ENCODE results near the gene E4F1.

Gene E4F1

GRCh38 chr16:2282262-2282661, 58.9 kb downstream of the E4F1 start:
- H3K9me3 ChIP-seq (ENCODE audit: control insufficient read depth, insufficient read depth, low read length), result no peaks in the 10 kb centered on the region
- H3K9me2 ChIP-seq (replicated peaks; ENCODE audit: control insufficient read depth, low read length), result no peaks in the 10 kb centered on the region
- no peaks in the 10 kb centered on the region for H3K4me1 ChIP-seq (ENCODE audit: control insufficient read depth, low read length)
- H3K79me2 ChIP-seq (ENCODE audit: control insufficient read depth, low read length), result no peaks in the 10 kb centered on the region
- H3K27ac ChIP-seq (ENCODE audit: low read depth, low read length), result no peak overlapping the region
- TF ChIP-seq CTCF (IDR thresholded peaks at IDR 0.05; ENCODE audit: low read depth, low read length, poor library complexity, severe bottlenecking) (no peak), EZH2phosphoT487 (IDR thresholded peaks at IDR 0.05; ENCODE audit: borderline replicate concordance, low read length) (no peak)
- H4K20me1 ChIP-seq (ENCODE audit: control insufficient read depth, insufficient read depth, low read depth, low read length), result no peaks in the 10 kb centered on the region
- H3K4me2 ChIP-seq (ENCODE audit: low read length), result no peak overlapping the region
- no peaks in the 10 kb centered on the region for H3K36me3 ChIP-seq (ENCODE audit: control insufficient read depth, low read length)
- H3F3A ChIP-seq (ENCODE audit: control insufficient read depth, insufficient read depth), result no peaks in the 10 kb centered on the region
- peaks cover 3% of the 10 kb centered on the region; the same call in 1 of the 2 replicates for H3K27me3 ChIP-seq (ENCODE audit: control insufficient read depth, low read length)
- H3K4me3 ChIP-seq (ENCODE audit: low read length), result no peak overlapping the region

- H3K4me3 ChIP-seq (ENCODE audit: low read length), result no peak overlapping the region
- no peak overlapping the region for H3K27ac ChIP-seq (ENCODE audit: low read depth, low read length)
- H3K36me3 ChIP-seq (ENCODE audit: control insufficient read depth, low read length), result no peaks in the 10 kb centered on the region
Measured at GRCh38 chr16:2282866-2283555, 59.6 kb downstream of the E4F1 start.

DNA sequence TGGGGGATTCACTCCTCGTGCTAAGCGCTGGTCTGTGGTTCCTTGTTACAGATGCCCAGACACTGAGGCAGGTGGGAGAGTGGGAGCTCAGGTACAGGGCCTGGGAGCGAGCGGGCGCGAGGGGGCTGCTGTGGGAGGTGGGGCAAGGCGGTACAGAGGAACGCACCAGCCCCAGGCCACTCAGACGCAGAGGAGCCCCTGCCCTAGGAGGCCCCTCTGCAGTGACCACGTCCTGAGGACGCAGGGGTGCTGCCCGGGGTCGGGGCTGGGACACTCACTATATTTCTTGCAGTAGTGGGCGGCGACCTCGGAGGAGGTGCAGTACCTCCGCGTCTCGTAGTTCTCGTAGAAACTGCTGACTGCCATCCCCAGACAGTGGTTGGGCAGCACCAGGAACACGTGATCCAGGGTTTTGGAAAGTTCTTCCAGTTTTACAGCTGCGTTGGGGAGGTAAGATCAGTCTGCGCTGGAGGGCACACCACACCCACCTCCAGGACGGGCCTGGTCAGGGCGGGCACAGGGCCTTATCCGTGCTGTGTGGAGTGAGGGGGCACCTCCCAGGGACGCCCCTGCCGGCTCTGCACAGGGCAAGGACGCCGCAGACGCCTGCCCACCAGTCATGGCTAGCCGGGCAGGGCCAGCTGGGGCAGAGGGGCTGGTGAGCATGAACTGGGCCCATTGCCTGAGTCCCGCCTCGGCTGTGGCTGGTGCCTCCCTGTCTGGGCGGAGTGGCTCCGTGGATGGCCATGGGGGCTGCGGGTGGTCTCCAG, 60.8 kb downstream of the E4F1 start:
- Histone ChIP-seq H3K79me2 (ENCODE audit: control insufficient read depth, low read length) (no peaks in the 10 kb centered on the region), H3K27ac (ENCODE audit: low read depth, low read length) (no peak overlapping the region), H3K27me3 (ENCODE audit: control insufficient read depth, low read length) (peaks cover 3% of the 10 kb centered on the region; the same call in 1 of the 2 replicates), H3K36me3 (ENCODE audit: control insufficient read depth, low read length) (no peaks in the 10 kb centered on the region), H3K9me3 (ENCODE audit: control insufficient read depth, insufficient read depth, low read length) (no peaks in the 10 kb centered on the region), H4K20me1 (ENCODE audit: control insufficient read depth, insufficient read depth, low read depth, low read length) (no peaks in the 10 kb centered on the region), H3K9me2 (replicated peaks; ENCODE audit: control insufficient read depth, low read length) (no peaks in the 10 kb centered on the region), H3K4me2 (ENCODE audit: low read length) (no peak overlapping the region), H3K4me3 (ENCODE audit: low read length) (no peak overlapping the region), H3F3A (ENCODE audit: control insufficient read depth, insufficient read depth) (no peaks in the 10 kb centered on the region), H3K4me1 (ENCODE audit: control insufficient read depth, low read length) (no peaks in the 10 kb centered on the region)
- no peak for TF ChIP-seq EZH2phosphoT487 (IDR thresholded peaks at IDR 0.05; ENCODE audit: borderline replicate concordance, low read length)
- no peak for TF ChIP-seq CTCF (IDR thresholded peaks at IDR 0.05; ENCODE audit: low read depth, low read length, poor library complexity, severe bottlenecking)

More at GRCh38 chr16:2282866-2283555, 59.6 kb downstream of the E4F1 start:
- Histone ChIP-seq H4K20me1 (ENCODE audit: control insufficient read depth, insufficient read depth, low read depth, low read length) (no peaks in the 10 kb centered on the region), H3K4me2 (ENCODE audit: low read length) (no peak overlapping the region), H3K9me3 (ENCODE audit: control insufficient read depth, insufficient read depth, low read length) (no peaks in the 10 kb centered on the region), H3K79me2 (ENCODE audit: control insufficient read depth, low read length) (no peaks in the 10 kb centered on the region), H3K9me2 (replicated peaks; ENCODE audit: control insufficient read depth, low read length) (no peaks in the 10 kb centered on the region), H3K4me1 (ENCODE audit: control insufficient read depth, low read length) (no peaks in the 10 kb centered on the region), H3F3A (ENCODE audit: control insufficient read depth, insufficient read depth) (no peaks in the 10 kb centered on the region), H3K27me3 (ENCODE audit: control insufficient read depth, low read length) (peaks cover 3% of the 10 kb centered on the region; the same call in 1 of the 2 replicates)
- no peak for TF ChIP-seq CTCF (IDR thresholded peaks at IDR 0.05; ENCODE audit: low read depth, low read length, poor library complexity, severe bottlenecking)
- no peak for TF ChIP-seq EZH2phosphoT487 (IDR thresholded peaks at IDR 0.05; ENCODE audit: borderline replicate concordance, low read length)
